GM23248 (cell line): ENCODE results near the gene XKR8. TPM values are rescaled to one million over a fixed set of nuclear protein-coding genes. Genes with fewer than 3 reads are reported as not detected.

Source experiments
- DNase-seq: peaks from one replicate; pipeline ENCODE4 v3.0.0-alpha.2; 2015
- H2AFZ ChIP-seq: fragments of 200-600 bp; sonication (generic); 2 replicates; pipeline ENCODE4 v1.6.1; 2016; ENCODE audit warnings: antibody characterized with exemption
- H3F3A ChIP-seq: fragments of 200-600 bp; sonication (generic); 2 replicates; pipeline ENCODE4 v1.6.1; 2016; ENCODE audit warnings: mild to moderate bottlenecking, antibody characterized with exemption, mixed run types; ENCODE audit not compliant: insufficient read depth
- H3K27ac ChIP-seq: fragments of 200-600 bp; sonication (generic); 2 replicates; pipeline ENCODE4 v1.5.1; 2016; ENCODE audit warnings: mild to moderate bottlenecking
- H3K27me3 ChIP-seq: fragments of 200-600 bp; sonication (generic); replicated peaks from 2 replicates; pipeline ENCODE4 v1.6.1; 2016; ENCODE audit warnings: mild to moderate bottlenecking; ENCODE audit not compliant: insufficient read depth
- H3K36me3 ChIP-seq: fragments of 200-600 bp; sonication (generic); 2 replicates; pipeline ENCODE4 v1.6.1; 2016; ENCODE audit warnings: low read depth, mild to moderate bottlenecking
- H3K4me1 ChIP-seq: fragments of 200-600 bp; sonication (generic); 2 replicates; pipeline ENCODE4 v1.6.1; 2016; ENCODE audit warnings: mild to moderate bottlenecking; ENCODE audit not compliant: insufficient read depth
- H3K4me2 ChIP-seq: fragments of 200-600 bp; sonication (generic); one replicate; pipeline ENCODE4 v1.6.1; 2016; ENCODE audit warnings: mild to moderate bottlenecking; ENCODE audit not compliant: unreplicated experiment
- H3K4me3 ChIP-seq: fragments of 200-600 bp; sonication (generic); 2 replicates; pipeline ENCODE4 v1.5.1; 2016; ENCODE audit warnings: mild to moderate bottlenecking
- H3K79me2 ChIP-seq: fragments of 200-600 bp; sonication (generic); 2 replicates; pipeline ENCODE4 v1.6.1; 2016; ENCODE audit warnings: mild to moderate bottlenecking; ENCODE audit not compliant: insufficient read depth
- H3K9ac ChIP-seq: fragments of 200-600 bp; sonication (generic); 2 replicates; pipeline ENCODE4 v1.6.1; 2016; ENCODE audit warnings: mild to moderate bottlenecking
- H3K9me2 ChIP-seq: fragments of 200-600 bp; sonication (generic); 2 replicates; pipeline ENCODE4 v1.6.1; 2016; ENCODE audit warnings: mixed run types, mild to moderate bottlenecking, moderate library complexity; ENCODE audit not compliant: insufficient read depth
- H3K9me3 ChIP-seq: fragments of 200-600 bp; sonication (generic); one replicate; pipeline ENCODE4 v1.6.1; 2017; ENCODE audit warnings: low read depth
- H4K20me1 ChIP-seq: fragments of 200-600 bp; sonication (generic); 2 replicates; pipeline ENCODE4 v1.6.0; 2016; ENCODE audit not compliant: insufficient read depth
- EZH2 ChIP-seq: fragments of 200-600 bp; sonication (generic); IDR thresholded peaks from 2 replicates; pipeline ENCODE4 v1.6.1; 2018; ENCODE audit warnings: antibody characterized with exemption, mild to moderate bottlenecking; ENCODE audit not compliant: insufficient read depth, poor library complexity, severe bottlenecking
- EZH2phosphoT487 ChIP-seq: fragments of 200-600 bp; sonication (generic); IDR thresholded peaks from 2 replicates; pipeline ENCODE4 v1.6.1; 2018; ENCODE audit warnings: antibody characterized with exemption, moderate library complexity, mild to moderate bottlenecking, low read depth; ENCODE audit not compliant: insufficient read depth
- WGBS, 2 experiments: methylation state at CpG; one replicate each; pipeline ENCODE4 v1.1.6; 2015 to 2017; ENCODE audit warnings: low lambda C conversion rate in 2 of 2, low coverage in 1 of 2; ENCODE audit errors: missing lambda C conversion rate in 2 of 2; 5-methylcytosine and 5-hydroxymethylcytosine counted together
- in situ Hi-C: fragments of 300-500 bp; cut with MboI; formaldehyde crosslinking; loops from 2 replicates; pipeline ENCODE4 v1.15.0; 2020
- polyA plus RNA-seq: library from polyadenylated mRNA; unstranded; fragments of >200 nt; fragmentation: Nextera tagmentation; extraction: Ambion mirVana; gene quantifications from 2 replicates; pipeline ENCODE4 v1.2.1, GENCODE V29; 2016
- total RNA-seq: library from RNA; depleted of rRNA; stranded (reverse); fragments of >200 nt; shearing (Covaris generic); gene quantifications from 2 replicates; pipeline ENCODE4 v1.2.3, GENCODE V29; 2014

Gene XKR8
- total and polyA plus RNA-seq, 2 experiments from 2014 or later: 5.0 to 8.9 TPM

DNA sequence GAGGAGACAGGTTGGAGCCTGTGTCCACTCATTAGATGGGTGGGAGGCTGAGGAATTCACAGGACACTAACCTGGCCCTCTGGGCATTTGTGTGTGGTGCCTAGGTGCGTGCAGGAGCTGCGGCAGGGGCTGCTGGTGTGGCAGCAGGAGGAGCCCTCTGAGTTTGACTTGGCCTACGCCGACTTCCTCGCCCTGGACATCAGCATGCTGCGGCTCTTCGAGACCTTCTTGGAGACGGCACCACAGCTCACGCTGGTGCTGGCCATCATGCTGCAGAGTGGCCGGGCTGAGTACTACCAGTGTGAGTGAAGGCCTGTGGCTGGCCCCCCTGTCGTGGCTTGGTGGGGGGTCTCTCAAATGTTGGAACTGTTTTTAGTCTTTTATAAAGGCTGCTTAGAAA, 3.6 kb downstream of the XKR8 start:
- no peaks in the 10 kb centered on the region for H3K9me2 ChIP-seq
- H3K27me3 ChIP-seq: no peaks in the 10 kb centered on the region
- WGBS, 2 experiments: 92 to 94% methylated on average over 11 of the region's 11 CpGs
- H2AFZ ChIP-seq: no peak overlapping the region
- peaks cover 21% of the 10 kb centered on the region for H3F3A ChIP-seq
- DNase-seq: no peak
- H3K27ac ChIP-seq: no peak overlapping the region
- no peak overlapping the region for H3K4me2 ChIP-seq
- peaks cover 28% of the 10 kb centered on the region for H3K79me2 ChIP-seq
- no peaks in the 10 kb centered on the region for H3K36me3 ChIP-seq
- no peaks in the 10 kb centered on the region for H3K9me3 ChIP-seq
- in situ Hi-C loops: no loop called here
- H3K9ac ChIP-seq: no peak overlapping the region
- no peak for TF ChIP-seq EZH2
- H4K20me1 ChIP-seq: no peaks in the 10 kb centered on the region
- H3K4me1 ChIP-seq: peaks cover 22% of the 10 kb centered on the region
- no peak overlapping the region for H3K4me3 ChIP-seq

DNA sequence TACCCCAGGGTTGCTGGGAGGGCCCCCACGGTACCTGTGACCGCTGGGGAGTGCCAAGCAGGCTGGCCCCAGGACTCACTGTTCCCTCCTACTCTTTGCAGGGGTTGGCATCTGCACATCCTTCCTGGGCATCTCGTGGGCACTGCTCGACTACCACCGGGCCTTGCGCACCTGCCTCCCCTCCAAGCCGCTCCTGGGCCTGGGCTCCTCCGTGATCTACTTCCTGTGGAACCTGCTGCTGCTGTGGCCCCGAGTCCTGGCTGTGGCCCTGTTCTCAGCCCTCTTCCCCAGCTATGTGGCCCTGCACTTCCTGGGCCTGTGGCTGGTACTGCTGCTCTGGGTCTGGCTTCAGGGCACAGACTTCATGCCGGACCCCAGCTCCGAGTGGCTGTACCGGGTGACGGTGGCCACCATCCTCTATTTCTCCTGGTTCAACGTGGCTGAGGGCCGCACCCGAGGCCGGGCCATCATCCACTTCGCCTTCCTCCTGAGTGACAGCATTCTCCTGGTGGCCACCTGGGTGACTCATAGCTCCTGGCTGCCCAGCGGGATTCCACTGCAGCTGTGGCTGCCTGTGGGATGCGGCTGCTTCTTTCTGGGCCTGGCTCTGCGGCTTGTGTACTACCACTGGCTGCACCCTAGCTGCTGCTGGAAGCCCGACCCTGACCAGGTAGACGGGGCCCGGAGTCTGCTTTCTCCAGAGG, 6.8 kb downstream of the XKR8 start:
- in situ Hi-C loops: no loop called here
- no peaks in the 10 kb centered on the region for H4K20me1 ChIP-seq

DNA sequence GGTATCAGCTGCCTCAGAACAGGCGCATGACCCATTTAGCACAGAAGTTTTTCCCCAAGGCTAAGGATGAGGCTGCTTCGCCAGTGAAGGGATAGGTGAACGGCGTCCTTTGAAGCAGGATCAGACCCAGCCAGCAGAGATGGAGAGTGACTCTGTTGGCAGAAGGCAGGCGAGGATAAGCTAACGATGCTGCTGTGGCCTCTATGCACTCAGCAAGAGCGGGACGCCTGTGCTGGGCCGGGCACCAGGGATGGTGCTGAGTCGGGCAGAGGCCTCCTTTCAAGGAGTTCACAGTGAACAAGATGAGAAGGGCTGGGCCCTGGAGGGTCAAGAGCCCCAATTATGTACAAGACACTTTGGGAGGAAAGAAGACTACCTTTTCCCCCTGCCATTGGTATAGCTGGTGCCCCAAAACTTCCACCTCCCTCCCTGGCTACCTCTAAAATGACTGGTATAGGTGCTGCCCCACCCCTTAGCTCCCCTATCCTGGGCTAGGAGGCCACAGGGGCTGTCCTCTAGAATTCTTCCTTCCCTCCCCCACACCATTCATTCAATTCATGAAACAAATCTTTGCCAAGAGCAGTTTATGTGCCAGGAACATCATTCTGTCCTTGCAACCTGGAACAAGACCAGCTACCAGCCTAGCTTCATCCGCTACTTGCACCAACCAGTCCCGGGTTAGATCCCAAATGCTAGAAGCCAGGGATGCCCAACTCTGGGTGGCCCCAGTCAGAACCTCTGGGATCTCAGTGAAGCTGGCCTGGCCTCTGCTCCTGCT, 7.5 kb downstream of the XKR8 start:
- Histone ChIP-seq H3K36me3 (no peaks in the 10 kb centered on the region), H2AFZ (no peak overlapping the region), H3F3A (peaks cover 41% of the 10 kb centered on the region), H3K9me2 (no peaks in the 10 kb centered on the region), H3K9me3 (no peaks in the 10 kb centered on the region), H3K27me3 (no peaks in the 10 kb centered on the region), H4K20me1 (no peaks in the 10 kb centered on the region), H3K9ac (peak overlapping the region; percentile 81), H3K27ac (peak overlapping the region; percentile 99), H3K4me2 (peak overlapping the region; percentile 40), H3K79me2 (peaks cover 17% of the 10 kb centered on the region), H3K4me1 (peaks cover 50% of the 10 kb centered on the region), H3K4me3 (no peak overlapping the region)
- no peak for TF ChIP-seq EZH2
- DNase-seq: no peak
- 90 to 95% methylated on average over 12 of the region's 12 CpGs for WGBS, 2 experiments
- in situ Hi-C loops: no loop called here

More for the DNA sequence above, 6.8 kb downstream of the XKR8 start:
- Histone ChIP-seq H3K27me3 (no peaks in the 10 kb centered on the region), H3F3A (peaks cover 34% of the 10 kb centered on the region), H3K9me2 (no peaks in the 10 kb centered on the region), H3K27ac (no peak overlapping the region), H3K4me3 (no peak overlapping the region), H3K4me2 (no peak overlapping the region), H3K79me2 (peaks cover 25% of the 10 kb centered on the region), H3K36me3 (no peaks in the 10 kb centered on the region), H2AFZ (no peak overlapping the region), H3K9me3 (no peaks in the 10 kb centered on the region), H3K9ac (no peak overlapping the region), H3K4me1 (peaks cover 49% of the 10 kb centered on the region)
- 92 to 94% methylated on average over 24 of the region's 24 CpGs for WGBS, 2 experiments
- no peak for DNase-seq
- no peak for TF ChIP-seq EZH2
- no peak for TF ChIP-seq EZH2phosphoT487

DNA sequence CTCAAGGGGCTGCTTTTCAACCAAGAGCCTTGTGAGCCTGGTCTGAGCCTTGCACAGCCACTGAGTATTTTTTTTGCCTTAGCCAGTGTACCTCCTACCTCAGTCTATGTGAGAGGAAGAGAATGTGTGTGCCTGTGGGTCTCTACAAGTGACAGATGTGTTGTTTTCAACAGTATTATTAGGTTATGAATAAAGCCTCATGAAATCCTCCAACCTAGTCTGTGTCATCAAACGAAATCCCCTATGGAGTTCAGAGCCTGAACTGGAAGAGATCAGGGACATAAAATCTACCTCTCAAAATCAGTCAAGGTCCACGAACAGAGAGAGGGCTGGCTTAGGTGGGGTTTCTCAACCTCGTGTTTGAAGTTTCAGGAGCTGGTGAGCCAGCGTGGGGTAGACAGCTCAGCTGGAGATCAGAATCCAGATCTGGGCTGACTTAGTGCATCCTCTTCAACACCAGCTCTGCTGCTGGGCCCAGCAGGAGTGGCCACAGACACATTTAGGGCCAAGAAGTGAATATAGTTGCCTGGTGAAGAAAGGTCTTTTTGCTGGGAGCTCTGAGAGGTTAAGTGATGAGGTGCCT, 8.2 kb downstream of the XKR8 start:
- TF ChIP-seq EZH2phosphoT487 (no peak), EZH2 (no peak)
- Histone ChIP-seq H3K4me1 (peaks cover 50% of the 10 kb centered on the region), H3K79me2 (peaks cover 11% of the 10 kb centered on the region), H2AFZ (no peak overlapping the region; the same call in 1 of the 2 replicates), H3K36me3 (no peaks in the 10 kb centered on the region), H3K9ac (peak overlapping the region; percentile 81), H3K27me3 (no peaks in the 10 kb centered on the region), H3F3A (peaks cover 41% of the 10 kb centered on the region), H3K9me3 (no peaks in the 10 kb centered on the region), H3K4me3 (no peak overlapping the region), H4K20me1 (no peaks in the 10 kb centered on the region), H3K9me2 (no peaks in the 10 kb centered on the region), H3K27ac (peak overlapping the region; percentile 99), H3K4me2 (peak overlapping the region; percentile 40)
- in situ Hi-C loops: no loop called here
- DNase-seq: peak; percentile 46
- 85 to 90% methylated on average over 4 of the region's 4 CpGs for WGBS, 2 experiments
